ENCODE results near the gene HCFC1R1. TPM values are rescaled to one million over a fixed set of nuclear protein-coding genes. Genes with fewer than 3 reads are reported as not detected.

Gene HCFC1R1
- total RNA-seq, 6 experiments from 2014 or later, result 54.6 to 90.3 (median 83.2) TPM

DNA sequence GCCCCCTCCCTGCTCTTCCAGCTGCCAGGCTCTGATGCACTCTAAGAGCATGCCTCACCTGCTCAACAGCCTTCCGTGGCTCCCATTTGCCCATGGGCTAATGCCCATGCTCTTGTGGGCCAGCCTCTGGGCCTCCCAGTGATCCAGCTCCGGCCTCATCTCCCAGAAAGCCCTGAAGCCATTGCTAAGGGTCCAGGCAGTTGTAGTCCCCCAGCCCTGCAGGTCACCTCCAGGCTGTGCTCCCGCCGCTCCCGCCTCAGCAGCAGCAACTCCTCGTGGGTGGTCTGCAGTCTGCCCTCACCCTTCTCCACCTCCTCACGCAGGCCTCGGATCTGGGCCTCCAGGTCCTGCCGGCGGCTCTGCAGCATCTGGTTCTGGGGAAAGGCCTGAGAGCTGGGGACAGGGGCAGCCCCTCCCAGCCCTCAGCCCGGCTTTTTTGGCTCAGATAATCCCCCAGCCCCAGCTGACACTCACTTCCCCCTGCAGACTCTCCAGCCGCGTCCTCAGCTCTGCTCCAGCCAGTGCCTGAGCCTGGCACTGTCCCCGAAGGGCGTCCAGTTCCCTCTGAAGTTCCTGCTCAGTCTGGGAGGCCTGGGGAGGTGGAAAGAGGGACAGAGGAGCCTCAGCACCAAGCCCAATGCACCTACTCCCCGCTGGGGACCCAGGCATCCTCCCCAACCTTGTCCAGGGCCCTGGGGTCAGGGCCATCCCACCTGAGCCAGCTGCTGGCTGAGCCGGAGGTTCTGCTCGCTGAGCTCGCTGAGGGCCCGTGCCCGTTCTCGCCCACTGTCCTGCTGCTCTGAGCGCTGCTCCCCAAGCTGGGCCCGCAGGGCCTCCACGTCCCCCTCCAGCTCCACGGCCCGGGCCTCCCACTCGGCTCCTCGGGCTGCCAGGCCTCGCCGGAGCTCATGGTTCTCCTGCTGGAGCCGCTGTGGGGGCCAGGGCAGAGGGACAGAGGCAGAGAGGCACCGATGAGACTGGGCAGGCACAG, 6.8 kb upstream of the HCFC1R1 start:
- TF ChIP-seq CTCF (IDR thresholded peaks at IDR 0.05), result no peak
- H3K9me3 Mint-ChIP-seq, result no peaks in the 10 kb centered on the region; the same call in 1 of the 2 replicates
- peaks cover 12% of the 10 kb centered on the region; the same call in 1 of the 2 replicates for H3K36me3 Mint-ChIP-seq (ENCODE audit: low read depth)
- peaks cover 54% of the 10 kb centered on the region for H3K27me3 Mint-ChIP-seq (ENCODE audit: insufficient read depth)
- peak overlapping the region; percentile 27; the same call in 1 of the 2 replicates for H3K4me3 Mint-ChIP-seq
- no peak overlapping the region for H3K27ac Mint-ChIP-seq
- no peak for DNase-seq
- H3K4me1 Mint-ChIP-seq (ENCODE audit: low read depth), result peaks cover 6% of the 10 kb centered on the region; the same call in 1 of the 2 replicates

- no peak for TF ChIP-seq CTCF (IDR thresholded peaks at IDR 0.05)
- H3K9me3 Mint-ChIP-seq, result no peaks in the 10 kb centered on the region; the same call in 1 of the 2 replicates
- H3K4me3 Mint-ChIP-seq, result peak overlapping the region; percentile 27; the same call in 1 of the 2 replicates
- peaks cover 54% of the 10 kb centered on the region for H3K27me3 Mint-ChIP-seq (ENCODE audit: insufficient read depth)
- DNase-seq, result no peak
- H3K27ac Mint-ChIP-seq, result no peak overlapping the region
- H3K4me1 Mint-ChIP-seq (ENCODE audit: low read depth), result peaks cover 6% of the 10 kb centered on the region; the same call in 1 of the 2 replicates
- H3K36me3 Mint-ChIP-seq (ENCODE audit: low read depth), result peaks cover 14% of the 10 kb centered on the region; the same call in 1 of the 2 replicates
These were observed 5.9 kb upstream of the HCFC1R1 start for GRCh38 chr16:3029491-3030221.

GRCh38 chr16:3028716-3029319, 5.1 kb upstream of the HCFC1R1 start:
- H3K4me3 Mint-ChIP-seq, result peak overlapping the region; percentile 15; the same call in 1 of the 2 replicates
- peaks cover 6% of the 10 kb centered on the region for H3K9me3 Mint-ChIP-seq
- peaks cover 52% of the 10 kb centered on the region for H3K27me3 Mint-ChIP-seq (ENCODE audit: insufficient read depth)
- no peak for TF ChIP-seq CTCF (IDR thresholded peaks at IDR 0.05)
- DNase-seq, result no peak
- H3K27ac Mint-ChIP-seq, result no peak overlapping the region
- H3K4me1 Mint-ChIP-seq (ENCODE audit: low read depth), result peaks cover 12% of the 10 kb centered on the region
- H3K36me3 Mint-ChIP-seq (ENCODE audit: low read depth), result peaks cover 18% of the 10 kb centered on the region

DNA sequence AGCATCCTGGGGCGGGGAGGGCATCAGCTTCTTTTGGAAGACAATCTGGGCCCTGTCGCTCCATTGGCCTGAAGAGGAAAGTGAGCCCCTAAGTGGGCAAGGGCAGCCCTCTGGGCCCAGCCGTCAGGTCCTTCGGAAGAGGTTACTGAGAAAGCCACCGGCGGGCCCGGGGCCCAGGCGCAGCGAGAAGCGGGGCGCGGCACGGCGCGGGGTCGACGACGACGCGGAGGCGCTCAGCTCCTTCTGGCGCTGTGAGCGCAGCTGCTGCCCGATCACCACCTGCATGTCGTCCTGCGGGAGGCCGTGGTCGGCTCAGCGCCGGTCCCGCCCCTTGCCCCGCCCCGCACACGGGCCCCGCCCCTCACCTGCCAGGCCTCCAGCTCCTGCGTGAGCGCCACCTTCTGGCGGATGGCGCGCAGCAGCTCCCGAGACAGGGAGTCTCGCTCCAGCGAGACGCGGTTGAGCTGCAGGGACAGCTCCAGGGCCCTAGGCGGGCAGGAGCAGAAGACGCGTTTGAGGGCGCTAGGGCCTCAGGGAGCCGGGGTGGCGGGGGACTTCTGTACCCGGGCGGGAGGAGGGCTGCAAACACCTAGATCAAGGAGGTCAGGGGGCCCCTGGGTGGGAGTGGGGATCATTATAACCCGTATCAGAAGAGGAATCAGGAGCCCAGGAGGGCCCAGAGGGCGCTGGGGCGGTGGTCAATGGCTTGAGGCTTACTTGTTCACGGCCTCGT, 4.4 kb upstream of the HCFC1R1 start:
- Mint-ChIP-seq H3K36me3 (ENCODE audit: low read depth) (peaks cover 19% of the 10 kb centered on the region), H3K9me3 (peaks cover 11% of the 10 kb centered on the region), H3K4me3 (no peak overlapping the region), H3K4me1 (ENCODE audit: low read depth) (peaks cover 17% of the 10 kb centered on the region), H3K27me3 (ENCODE audit: insufficient read depth) (peaks cover 54% of the 10 kb centered on the region), H3K27ac (no peak overlapping the region)
- peak; percentile 84 for TF ChIP-seq CTCF (IDR thresholded peaks at IDR 0.05)
- DNase-seq, result peak; percentile 32

- DNase-seq, result no peak
These were observed 3.7 kb upstream of the HCFC1R1 start for GRCh38 chr16:3027489-3027795.

More at GRCh38 chr16:3027489-3027795, 3.7 kb upstream of the HCFC1R1 start:
- H3K27ac Mint-ChIP-seq, result 0 out of 2 replicates have a peak overlapping the region, but pooled peaks have one; percentile 18
- TF ChIP-seq CTCF (IDR thresholded peaks at IDR 0.05), result no peak
- H3K9me3 Mint-ChIP-seq, result peaks cover 11% of the 10 kb centered on the region
- peaks cover 26% of the 10 kb centered on the region for H3K36me3 Mint-ChIP-seq (ENCODE audit: low read depth)
- H3K4me3 Mint-ChIP-seq, result no peak overlapping the region
- peaks cover 58% of the 10 kb centered on the region for H3K27me3 Mint-ChIP-seq (ENCODE audit: insufficient read depth)
- peaks cover 24% of the 10 kb centered on the region for H3K4me1 Mint-ChIP-seq (ENCODE audit: low read depth)
